Endodermal cell (in vitro differentiated cells): ENCODE results near the gene C18orf63. TPM values are rescaled to one million over a fixed set of nuclear protein-coding genes. Genes with fewer than 3 reads are reported as not detected.
"Not testable (repeated sequence)": the region's sequence is repeated elsewhere in the genome, so short reads cannot be mapped to it uniquely, and the experiment has no call there.

Experiments used
- DNase-seq: peaks from one replicate; pipeline ENCODE4 v3.0.0-alpha.2; 2017
- H3K27ac ChIP-seq: 2 replicates; pipeline ENCODE4 v1.5.1; 2013; ENCODE audit warnings: mild to moderate bottlenecking, low read depth, low read length, moderate library complexity
- H3K27me3 ChIP-seq: 2 replicates; pipeline ENCODE4 v1.6.1; 2013; ENCODE audit warnings: mild to moderate bottlenecking, low read length, moderate library complexity; ENCODE audit not compliant: insufficient read depth, control insufficient read depth, poor library complexity, severe bottlenecking
- H3K36me3 ChIP-seq: 2 replicates; pipeline ENCODE4 v1.7.0; 2013; ENCODE audit warnings: mild to moderate bottlenecking, low read length, moderate library complexity; ENCODE audit not compliant: control insufficient read depth, insufficient read depth
- H3K4me1 ChIP-seq: one replicate; pipeline ENCODE4 v1.7.0; 2013; ENCODE audit warnings: low read length; ENCODE audit not compliant: control insufficient read depth, insufficient read depth
- H3K4me3 ChIP-seq: 2 replicates; pipeline ENCODE4 v1.5.1; 2013; ENCODE audit warnings: mild to moderate bottlenecking, low read length, moderate library complexity
- H3K9ac ChIP-seq: 2 replicates; pipeline ENCODE4 v1.6.1; 2013; ENCODE audit warnings: mild to moderate bottlenecking, low read length, moderate library complexity; ENCODE audit not compliant: poor library complexity, severe bottlenecking; ENCODE audit errors: extremely low read depth
- H3K9me3 ChIP-seq: 2 replicates; pipeline ENCODE4 v1.6.1; 2013; ENCODE audit warnings: mild to moderate bottlenecking, low read length, moderate library complexity; ENCODE audit not compliant: control insufficient read depth
- H3K27ac Mint-ChIP-seq: 2 replicates; pipeline ENCODE4 v1.8.0; 2020; ENCODE audit warnings: mixed read lengths
- H3K27me3 Mint-ChIP-seq: 2 replicates; pipeline ENCODE4 v1.8.0; 2021; ENCODE audit warnings: mild to moderate bottlenecking, mixed read lengths; ENCODE audit not compliant: insufficient read depth
- H3K36me3 Mint-ChIP-seq: 2 replicates; pipeline ENCODE4 v1.8.0; 2020; ENCODE audit warnings: low read depth, mixed read lengths
- H3K4me1 Mint-ChIP-seq: 2 replicates; pipeline ENCODE4 v1.8.0; 2020; ENCODE audit warnings: mixed read lengths
- H3K4me3 Mint-ChIP-seq: 2 replicates; pipeline ENCODE4 v1.8.0; 2020; ENCODE audit warnings: mild to moderate bottlenecking, moderate library complexity, mixed read lengths
- H3K9me3 Mint-ChIP-seq: 2 replicates; pipeline ENCODE4 v1.8.0; 2020; ENCODE audit warnings: mild to moderate bottlenecking, mixed read lengths
- CTCF ChIP-seq: fragments of 200-600 bp; sonication (generic); conservative IDR thresholded peaks from 2 replicates; pipeline ENCODE4 v1.5.0; 2021; ENCODE audit warnings: antibody characterized with exemption, mild to moderate bottlenecking
- WGBS, 2 experiments: methylation state at CpG; one replicate each; pipeline versions ENCODE4 v1.1.5 to v1.1.7; 2013; ENCODE audit warnings: missing lambda C conversion rate in 2 of 2, mixed read lengths in 1 of 2; ENCODE audit not compliant: insufficient coverage in 1 of 2, insufficient read length in 1 of 2; 5-methylcytosine and 5-hydroxymethylcytosine counted together
- total RNA-seq, 2 donors: library from RNA; stranded (reverse); fragmentation: NEBNext Ultra II Directional in 1 of 2; extraction: Animal tissue kit (Norgen Biotek cat#: 25700) in 1 of 2; gene quantifications; 2 replicates in 1 of 2; 3 replicates in 1 of 2; pipeline ENCODE4 v1.2.1, GENCODE V29; 2021

C18orf63 gene
- total RNA-seq, 2 donors from 2014 or later = not detected

DNA sequence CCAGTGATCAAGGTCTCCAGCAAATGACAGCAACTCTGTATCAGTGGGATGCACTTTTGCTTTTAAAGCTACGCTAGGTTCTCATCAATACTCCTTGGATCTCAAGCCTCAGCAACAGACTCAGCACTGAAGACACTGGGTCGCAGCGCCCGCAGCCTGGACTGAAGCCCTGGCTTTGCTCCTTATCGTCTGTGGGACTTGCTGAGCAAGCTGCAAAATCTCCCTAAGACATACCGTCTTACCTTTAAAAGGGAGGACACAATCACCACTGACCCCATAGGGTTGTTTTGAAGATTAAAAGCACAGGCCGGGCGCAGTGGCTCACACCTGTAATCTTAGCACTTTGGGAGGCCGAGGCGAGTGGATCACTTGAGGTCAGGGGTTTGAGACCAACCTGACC lies 32.0 kb upstream of the C18orf63 start:
- no peak overlapping the region for H3K9ac ChIP-seq
- Mint-ChIP-seq H3K27ac (peak overlapping the region; percentile 56), H3K9me3 (no peaks in the 10 kb centered on the region), H3K36me3 (no peaks in the 10 kb centered on the region), H3K27me3 (no peaks in the 10 kb centered on the region), H3K4me3 (peak overlapping the region; percentile 31), H3K4me1 (peaks cover 61% of the 10 kb centered on the region)
- no peak overlapping the region for H3K4me3 ChIP-seq
- H3K27me3 ChIP-seq = no peaks in the 10 kb centered on the region
- WGBS, 2 experiments = 86 to 89% methylated on average over 8 to 10 of the region's 10 CpGs
- no peaks in the 10 kb centered on the region for H3K9me3 ChIP-seq
- TF ChIP-seq CTCF = no peak
- H3K4me1 ChIP-seq = no peaks in the 10 kb centered on the region
- peak; percentile 54 for DNase-seq
- no peaks in the 10 kb centered on the region for H3K36me3 ChIP-seq
- H3K27ac ChIP-seq = no peak overlapping the region

GRCh38 chr18:74284191-74284979 lies 31.3 kb upstream of the C18orf63 start:
- Mint-ChIP-seq H3K4me3 (no peak overlapping the region), H3K27me3 (no peaks in the 10 kb centered on the region), H3K4me1 (peaks cover 68% of the 10 kb centered on the region), H3K27ac (peak overlapping the region; percentile 50), H3K36me3 (no peaks in the 10 kb centered on the region), H3K9me3 (no peaks in the 10 kb centered on the region)
- no peaks in the 10 kb centered on the region for H3K9me3 ChIP-seq
- 75 to 80% methylated on average over 4 to 9 of the region's 11 CpGs for WGBS, 2 experiments
- H3K4me3 ChIP-seq = no peak overlapping the region
- no peak for TF ChIP-seq CTCF
- H3K27me3 ChIP-seq = no peaks in the 10 kb centered on the region
- H3K36me3 ChIP-seq = no peaks in the 10 kb centered on the region
- no peak overlapping the region for H3K9ac ChIP-seq
- no peaks in the 10 kb centered on the region for H3K4me1 ChIP-seq
- H3K27ac ChIP-seq = peak overlapping the region; percentile 45
- no peak for DNase-seq

- 92 to 100% methylated on average over 1 of the region's 1 CpG for WGBS, 2 experiments
- H3K4me1 Mint-ChIP-seq = peaks cover 68% of the 10 kb centered on the region
Observed at GRCh38 chr18:74284980-74285355, 30.7 kb upstream of the C18orf63 start.

DNA sequence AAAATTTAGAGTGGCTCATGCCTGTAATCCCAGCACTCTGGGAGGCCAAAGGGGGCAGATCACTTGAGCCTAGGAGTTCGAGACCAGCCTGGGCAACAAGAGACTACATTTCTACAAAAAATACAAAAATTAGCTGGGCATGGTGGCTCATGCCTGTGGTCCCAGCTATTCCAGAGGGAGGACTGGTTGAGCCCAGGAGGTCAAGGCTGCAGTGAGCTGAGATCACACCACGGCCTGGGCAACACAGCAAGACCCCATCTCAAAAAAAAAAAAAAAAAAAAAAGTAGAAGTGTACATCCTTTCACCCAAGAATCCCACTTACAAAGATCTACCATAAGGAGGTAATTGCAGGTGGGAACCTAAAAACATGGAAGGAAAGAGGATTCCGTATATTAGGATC lies 30.1 kb upstream of the C18orf63 start:
- WGBS, 2 experiments = 89 to 100% methylated on average over 1 of the region's 3 CpGs
- not testable (repeated sequence) for H3K36me3 Mint-ChIP-seq, H3K4me3 ChIP-seq, H3K4me1 ChIP-seq, H3K4me3 Mint-ChIP-seq, H3K27me3 Mint-ChIP-seq, H3K27me3 ChIP-seq, DNase-seq, H3K36me3 ChIP-seq, H3K9me3 Mint-ChIP-seq, H3K9ac ChIP-seq, H3K27ac Mint-ChIP-seq, H3K27ac ChIP-seq, H3K9me3 ChIP-seq
- H3K4me1 Mint-ChIP-seq = peaks cover 67% of the 10 kb centered on the region

More at GRCh38 chr18:74284980-74285355, 30.7 kb upstream of the C18orf63 start:
- no peaks in the 10 kb centered on the region for H3K27me3 ChIP-seq
- H3K27me3 Mint-ChIP-seq = no peaks in the 10 kb centered on the region
- no peaks in the 10 kb centered on the region for H3K36me3 Mint-ChIP-seq
- no peak for DNase-seq
- no peaks in the 10 kb centered on the region for H3K9me3 Mint-ChIP-seq
- H3K27ac Mint-ChIP-seq = peak overlapping the region; percentile 50
- H3K9ac ChIP-seq = no peak overlapping the region
- H3K9me3 ChIP-seq = no peaks in the 10 kb centered on the region
- H3K4me1 ChIP-seq = no peaks in the 10 kb centered on the region
- no peak for TF ChIP-seq CTCF
- no peaks in the 10 kb centered on the region for H3K36me3 ChIP-seq
- peak overlapping the region; percentile 45 for H3K27ac ChIP-seq
- no peak overlapping the region for H3K4me3 Mint-ChIP-seq
- no peak overlapping the region for H3K4me3 ChIP-seq
